Activated T-helper 1 cell treated with anti-CD3 and anti-CD28 coated beads, Interleukin-12 subunit alpha, Interleukin-12 subunit beta, Interleukin-2, Interleukin-4 antibody, amounts not matched to agents 30 ng/mL and 10 ng/mL and 1 ng/mL, durations not matched to agents 14 hours and 24 hours and 36 hours (primary cell): ENCODE data around the gene CD82. TPM values are rescaled to one million over a fixed set of nuclear protein-coding genes. Genes with fewer than 3 reads are reported as not detected.

ENCODE experiments used
- DNase-seq: peaks from one replicate; pipeline ENCODE4 v3.0.0; 2021; ENCODE audit warnings: low spot score
- H3K27ac Mint-ChIP-seq: one replicate; pipeline ENCODE4 v1.8.0; 2021; ENCODE audit warnings: mild to moderate bottlenecking, mixed read lengths
- H3K27me3 Mint-ChIP-seq: one replicate; pipeline ENCODE4 v1.8.0; 2022; ENCODE audit warnings: mild to moderate bottlenecking, moderate library complexity, mixed read lengths; ENCODE audit not compliant: insufficient read depth
- H3K36me3 Mint-ChIP-seq: one replicate; pipeline ENCODE4 v1.8.0; 2021; ENCODE audit warnings: low read depth, mixed read lengths
- H3K4me1 Mint-ChIP-seq: one replicate; pipeline ENCODE4 v1.8.0; 2021; ENCODE audit warnings: low read depth, mixed read lengths
- H3K4me3 Mint-ChIP-seq: one replicate; pipeline ENCODE4 v1.8.0; 2021; ENCODE audit warnings: mild to moderate bottlenecking, moderate library complexity, mixed read lengths
- H3K9me3 Mint-ChIP-seq: one replicate; pipeline ENCODE4 v1.8.0; 2021; ENCODE audit warnings: mixed read lengths
- intact Hi-C: fragments of 100-400 bp; cut with micrococcal nuclease; formaldehyde crosslinking; loops from one replicate; pipeline ENCODE4 v1.15.1; 2024
- total RNA-seq: library from RNA; stranded (reverse); gene quantifications from 2 replicates; pipeline ENCODE4 v1.2.3, GENCODE V29; 2022

Gene CD82
- total RNA-seq, 1 donor from 2014 or later, result 500 TPM

DNA sequence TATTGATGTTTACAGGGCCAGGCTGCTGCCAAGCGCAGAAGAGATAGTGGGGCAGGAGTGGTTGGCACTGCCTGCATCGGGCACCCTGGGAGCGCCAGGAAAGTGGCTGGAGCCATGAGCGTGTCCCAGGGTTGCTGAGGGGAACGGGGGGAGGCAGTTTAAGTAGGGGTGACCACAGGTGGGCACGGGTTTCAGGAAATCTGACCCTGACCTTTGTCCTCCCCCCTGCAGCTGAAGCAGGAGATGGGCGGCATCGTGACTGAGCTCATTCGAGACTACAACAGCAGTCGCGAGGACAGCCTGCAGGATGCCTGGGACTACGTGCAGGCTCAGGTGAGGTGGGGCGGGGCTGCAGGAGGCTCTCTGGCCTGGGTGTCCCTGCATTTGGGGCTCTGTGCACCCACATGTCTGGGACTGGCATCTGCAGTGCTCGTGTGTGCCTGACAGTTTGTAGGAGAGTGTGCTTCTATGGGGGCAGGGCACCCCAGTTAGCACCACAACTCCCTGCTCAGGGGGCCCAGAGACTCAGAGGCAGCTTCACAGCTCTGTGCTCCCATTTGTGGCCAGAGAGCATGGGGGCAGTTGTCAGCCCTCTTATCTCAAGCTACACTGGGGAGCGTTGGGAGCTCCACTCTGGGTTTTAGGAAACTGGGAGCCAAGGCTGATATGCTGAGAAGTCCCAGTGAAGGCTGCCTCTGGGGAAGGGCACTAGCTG is 49.7 kb downstream of the CD82 start:
- peaks cover 43% of the 10 kb centered on the region for H3K36me3 Mint-ChIP-seq
- intact Hi-C loops, result no loop called here
- H3K4me3 Mint-ChIP-seq, result no peak overlapping the region
- no peaks in the 10 kb centered on the region for H3K9me3 Mint-ChIP-seq
- H3K27ac Mint-ChIP-seq, result peak overlapping the region; percentile 71
- no peak for DNase-seq
- H3K4me1 Mint-ChIP-seq, result peaks cover 60% of the 10 kb centered on the region
- H3K27me3 Mint-ChIP-seq, result no peaks in the 10 kb centered on the region

- Mint-ChIP-seq H3K27me3 (no peaks in the 10 kb centered on the region), H3K9me3 (no peaks in the 10 kb centered on the region), H3K36me3 (peaks cover 46% of the 10 kb centered on the region), H3K27ac (peak overlapping the region; percentile 48), H3K4me1 (peaks cover 53% of the 10 kb centered on the region), H3K4me3 (no peak overlapping the region)
- DNase-seq, result no peak
- intact Hi-C loops, result no loop called here
Measured at GRCh38 chr11:44615913-44616791, 50.7 kb downstream of the CD82 start.

GRCh38 chr11:44617671-44618461 is 52.4 kb downstream of the CD82 start:
- intact Hi-C loops, result loop anchor here (1.0 kb wide), 1 partner anchor 62 kb away; no protein-coding TSS in a partner anchor
- H3K27me3 Mint-ChIP-seq, result no peaks in the 10 kb centered on the region
- no peak for DNase-seq
- no peak overlapping the region for H3K4me3 Mint-ChIP-seq
- H3K9me3 Mint-ChIP-seq, result no peaks in the 10 kb centered on the region
- H3K36me3 Mint-ChIP-seq, result peaks cover 46% of the 10 kb centered on the region
- H3K27ac Mint-ChIP-seq, result no peak overlapping the region
- H3K4me1 Mint-ChIP-seq, result peaks cover 46% of the 10 kb centered on the region

GRCh38 chr11:44618561-44619425 is 53.3 kb downstream of the CD82 start:
- H3K9me3 Mint-ChIP-seq, result no peaks in the 10 kb centered on the region
- no peaks in the 10 kb centered on the region for H3K27me3 Mint-ChIP-seq
- H3K36me3 Mint-ChIP-seq, result peaks cover 48% of the 10 kb centered on the region
- H3K4me3 Mint-ChIP-seq, result no peak overlapping the region
- no peak overlapping the region for H3K27ac Mint-ChIP-seq
- H3K4me1 Mint-ChIP-seq, result peaks cover 48% of the 10 kb centered on the region
- intact Hi-C loops, result no loop called here
- DNase-seq, result no peak

GRCh38 chr11:44620328-44620725 is 54.9 kb downstream of the CD82 start:
- H3K36me3 Mint-ChIP-seq, result peaks cover 41% of the 10 kb centered on the region
- H3K4me1 Mint-ChIP-seq, result peaks cover 44% of the 10 kb centered on the region
- DNase-seq, result no peak
- H3K27ac Mint-ChIP-seq, result no peak overlapping the region
- H3K27me3 Mint-ChIP-seq, result no peaks in the 10 kb centered on the region
- no peak overlapping the region for H3K4me3 Mint-ChIP-seq
- H3K9me3 Mint-ChIP-seq, result no peaks in the 10 kb centered on the region
- intact Hi-C loops, result loop anchor here (10.0 kb wide), 1 partner anchor 336 kb away; no protein-coding TSS in a partner anchor

GRCh38 chr11:44621140-44621681 is 55.7 kb downstream of the CD82 start:
- H3K4me3 Mint-ChIP-seq, result no peak overlapping the region
- H3K27ac Mint-ChIP-seq, result no peak overlapping the region
- H3K36me3 Mint-ChIP-seq, result peaks cover 36% of the 10 kb centered on the region
- H3K4me1 Mint-ChIP-seq, result peaks cover 36% of the 10 kb centered on the region
- peak; percentile 35 for DNase-seq
- intact Hi-C loops, result loop anchor here (1.0 to 10.0 kb wide), 3 partner anchors 273 to 336 kb away; no protein-coding TSS in a partner anchor
- no peaks in the 10 kb centered on the region for H3K27me3 Mint-ChIP-seq
- no peaks in the 10 kb centered on the region for H3K9me3 Mint-ChIP-seq

DNA sequence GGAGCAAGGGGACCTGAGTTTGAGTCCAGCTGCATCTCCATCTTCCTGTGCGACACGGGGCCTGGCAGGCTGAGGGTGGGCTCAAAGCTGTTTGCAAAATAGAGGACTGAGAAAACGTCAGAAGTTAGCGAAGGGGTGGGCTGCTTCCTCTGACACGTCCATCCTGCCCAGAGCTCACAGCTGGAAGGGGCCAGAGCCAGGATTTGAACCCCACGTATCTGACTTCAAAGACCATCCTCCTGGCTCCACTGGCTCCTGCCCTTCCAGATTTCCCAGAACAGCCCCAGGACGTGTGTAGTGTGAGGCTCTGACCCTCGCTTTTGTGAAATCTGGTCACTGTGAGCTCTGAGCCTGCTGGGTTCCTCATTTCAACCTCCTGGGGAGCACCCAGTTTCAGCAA is 56.3 kb downstream of the CD82 start:
- Mint-ChIP-seq H3K27me3 (no peaks in the 10 kb centered on the region), H3K36me3 (peaks cover 34% of the 10 kb centered on the region), H3K4me1 (peaks cover 30% of the 10 kb centered on the region), H3K27ac (no peak overlapping the region), H3K9me3 (no peaks in the 10 kb centered on the region), H3K4me3 (no peak overlapping the region)
- intact Hi-C loops, result loop anchor here (1.0 to 10.0 kb wide), 3 partner anchors 273 to 337 kb away; no protein-coding TSS in a partner anchor
- DNase-seq, result no peak

DNA sequence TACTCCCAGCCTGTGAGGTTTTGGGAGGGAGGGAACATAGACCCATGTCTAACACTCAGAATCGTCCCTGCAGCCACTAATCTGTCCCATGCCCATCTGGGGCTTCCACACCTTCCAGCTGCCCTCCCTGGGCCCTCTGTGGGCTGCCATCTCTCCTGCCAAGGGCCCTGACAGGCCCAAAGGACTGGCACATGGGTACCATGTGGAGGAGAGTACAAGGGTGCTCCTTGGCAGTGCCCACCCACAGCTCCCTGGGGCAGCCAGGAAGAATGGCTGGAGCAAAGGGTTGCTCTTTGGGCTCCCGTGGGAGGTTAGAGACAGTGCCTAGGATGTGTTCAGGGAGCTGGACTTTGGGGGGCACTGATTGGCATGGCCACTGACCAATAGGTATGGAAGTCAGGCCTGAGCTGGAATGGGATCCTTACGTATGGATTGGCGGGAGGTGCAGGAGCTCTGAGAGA is 56.8 kb downstream of the CD82 start:
- Mint-ChIP-seq H3K9me3 (no peaks in the 10 kb centered on the region), H3K27ac (no peak overlapping the region), H3K36me3 (peaks cover 31% of the 10 kb centered on the region), H3K4me1 (peaks cover 28% of the 10 kb centered on the region), H3K4me3 (no peak overlapping the region), H3K27me3 (no peaks in the 10 kb centered on the region)
- intact Hi-C loops, result loop anchor here (10.0 kb wide), 1 partner anchor 337 kb away; no protein-coding TSS in a partner anchor
- DNase-seq, result no peak

DNA sequence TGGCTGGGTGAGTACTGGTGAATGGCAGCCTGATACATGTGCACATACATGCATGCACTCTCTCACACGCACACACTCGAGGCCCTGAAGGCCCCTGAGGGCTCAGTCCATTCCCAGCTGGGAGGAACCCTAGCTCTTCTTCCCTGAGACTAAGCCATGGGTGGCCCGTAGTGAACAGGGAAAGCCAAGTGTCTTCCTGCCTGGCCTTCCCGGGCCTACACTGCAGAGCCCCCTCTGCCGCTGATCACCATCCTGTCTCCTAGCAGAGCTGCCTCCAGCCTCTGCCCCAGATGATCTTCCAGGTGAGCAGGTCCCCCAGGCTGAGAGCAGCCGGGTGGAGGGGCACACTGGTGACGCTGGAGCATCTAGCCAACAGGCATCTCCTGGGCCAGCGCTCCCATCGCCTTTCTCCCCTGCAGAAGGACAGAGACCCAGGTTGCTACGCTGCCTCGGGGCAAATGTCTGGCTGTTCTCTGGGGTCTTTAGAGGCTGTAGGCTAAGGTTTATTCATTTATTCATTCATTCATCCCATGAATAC is 57.3 kb downstream of the CD82 start:
- H3K4me1 Mint-ChIP-seq, result peaks cover 28% of the 10 kb centered on the region
- no peaks in the 10 kb centered on the region for H3K9me3 Mint-ChIP-seq
- H3K4me3 Mint-ChIP-seq, result no peak overlapping the region
- no peaks in the 10 kb centered on the region for H3K27me3 Mint-ChIP-seq
- DNase-seq, result no peak
- H3K36me3 Mint-ChIP-seq, result peaks cover 31% of the 10 kb centered on the region
- no peak overlapping the region for H3K27ac Mint-ChIP-seq
- intact Hi-C loops, result loop anchor here (10.0 kb wide), 1 partner anchor 338 kb away; no protein-coding TSS in a partner anchor

DNA sequence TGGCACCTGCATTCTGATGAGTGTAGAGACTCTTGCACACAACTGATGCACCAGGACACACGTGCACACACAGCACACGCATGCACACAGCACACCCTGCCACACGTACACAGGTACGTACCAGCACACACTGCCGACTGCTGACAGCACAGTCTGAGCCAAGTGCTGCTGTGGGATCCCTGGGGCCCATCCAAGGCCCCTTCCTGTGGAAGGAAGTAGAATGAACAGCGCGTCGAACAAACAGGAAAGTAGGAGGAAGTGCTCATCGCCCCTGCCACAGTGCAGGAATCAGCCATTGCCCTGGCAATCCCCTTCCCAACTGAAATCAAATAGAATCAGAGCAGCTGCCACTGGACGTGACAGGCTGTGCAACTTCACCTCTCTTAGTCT is 57.9 kb downstream of the CD82 start:
- Mint-ChIP-seq H3K27ac (peak overlapping the region; percentile 64), H3K9me3 (no peaks in the 10 kb centered on the region), H3K4me3 (peak overlapping the region; percentile 17), H3K27me3 (no peaks in the 10 kb centered on the region), H3K4me1 (peaks cover 28% of the 10 kb centered on the region), H3K36me3 (peaks cover 27% of the 10 kb centered on the region)
- no peak for DNase-seq
- intact Hi-C loops, result loop anchor here (10.0 kb wide), 1 partner anchor 339 kb away; no protein-coding TSS in a partner anchor

GRCh38 chr11:44623731-44624491 is 58.4 kb downstream of the CD82 start:
- Mint-ChIP-seq H3K36me3 (peaks cover 27% of the 10 kb centered on the region), H3K27me3 (peaks cover under 1% of the 10 kb centered on the region), H3K4me1 (peaks cover 30% of the 10 kb centered on the region), H3K27ac (peak overlapping the region; percentile 52), H3K4me3 (no peak overlapping the region), H3K9me3 (no peaks in the 10 kb centered on the region)
- intact Hi-C loops, result loop anchor here (10.0 kb wide), 1 partner anchor 339 kb away; no protein-coding TSS in a partner anchor
- DNase-seq, result no peak
